ENCODE measurements around the gene STX1B.

STX1B gene

GRCh38 chr16:30961384-30961783 lies 49.1 kb downstream of the STX1B start:
- DNase-seq, result no peak
- Histone ChIP-seq H3K4me1 (ENCODE audit: control extremely low read depth in 1 of 4, control insufficient read depth in 4 of 4, insufficient read depth in 4 of 4, low read length in 3 of 4) (peaks cover 0 to 22% (median 16%) of the 10 kb centered on the region in 4 experiments), H3K27ac (ENCODE audit: insufficient read depth in 1 of 2, low read depth in 1 of 2, low read length in 2 of 2, poor library complexity in 1 of 2, severe bottlenecking in 2 of 2) (no peak overlapping the region), H3K27me3 (replicated peaks in 2 of 5; ENCODE audit: control insufficient read depth in 4 of 5, insufficient read depth in 5 of 5, low read length in 4 of 5) (no peaks in the 10 kb centered on the region), H3K36me3 (ENCODE audit: control insufficient read depth in 4 of 4, insufficient read depth in 4 of 4, low read length in 3 of 4) (peaks cover 22 to 76% (median 52%) of the 10 kb centered on the region in 4 experiments), H3K4me3 (ENCODE audit: control insufficient read depth in 1 of 7, extremely low read depth in 1 of 7, insufficient read depth in 4 of 7, low read depth in 2 of 7, low read length in 6 of 7) (no peak overlapping the region), H3K9me3 (ENCODE audit: control extremely low read depth in 1 of 5, control insufficient read depth in 4 of 5, insufficient read depth in 2 of 5, low read depth in 1 of 5, low read length in 4 of 5) (no peaks in the 10 kb centered on the region)
- ChIA-PET POLR2A (no interaction called here), CTCF (interaction anchor here (0.9 kb wide), 1 partner anchor 21 kb away, joined by 3 read pairs; no protein-coding TSS in a partner anchor)
- WGBS (ENCODE audit: insufficient coverage), result 97% methylated on average over 9 of the region's 11 CpGs

- Histone ChIP-seq H3K4me3 (ENCODE audit: control insufficient read depth in 1 of 7, extremely low read depth in 1 of 7, insufficient read depth in 4 of 7, low read depth in 2 of 7, low read length in 6 of 7) (peak overlapping the region; percentile 73 to 99 (median 91)), H3K27ac (ENCODE audit: insufficient read depth in 1 of 2, low read depth in 1 of 2, low read length in 2 of 2, poor library complexity in 1 of 2, severe bottlenecking in 2 of 2) (peak overlapping the region; percentile 59 to 99), H3K36me3 (ENCODE audit: control insufficient read depth in 4 of 4, insufficient read depth in 4 of 4, low read length in 3 of 4) (peaks cover 18 to 66% (median 41%) of the 10 kb centered on the region in 4 experiments), H3K27me3 (replicated peaks in 2 of 5; ENCODE audit: control insufficient read depth in 4 of 5, insufficient read depth in 5 of 5, low read length in 4 of 5) (no peaks in the 10 kb centered on the region), H3K4me1 (ENCODE audit: control extremely low read depth in 1 of 4, control insufficient read depth in 4 of 4, insufficient read depth in 4 of 4, low read length in 3 of 4) (peaks cover 0 to 29% (median 21%) of the 10 kb centered on the region in 4 experiments), H3K9me3 (ENCODE audit: control extremely low read depth in 1 of 5, control insufficient read depth in 4 of 5, insufficient read depth in 2 of 5, low read depth in 1 of 5, low read length in 4 of 5) (no peaks in the 10 kb centered on the region)
- POLR2A ChIA-PET, result interaction anchor here (0.5 to 1.2 kb wide), 3 partner anchors 9 to 500 kb away, joined by 3 to 4 read pairs (median 3); no protein-coding TSS in a partner anchor
- 31% methylated on average over 27 of the region's 55 CpGs for whole genome bisulfite sequencing (ENCODE audit: insufficient coverage)
- CTCF ChIA-PET, result interaction anchor here (0.6 to 3.0 kb wide), 8 partner anchors 9 to 144 kb away, joined by 3 to 21 read pairs (median 4); partner anchors contain the start of gene HSD3B7
- DNase-seq, result peak; percentile 77 to 78 (median 78)
Observed at GRCh38 chr16:30958175-30959079, 52.0 kb downstream of the STX1B start.

- Histone ChIP-seq H3K27me3 (replicated peaks in 2 of 5; ENCODE audit: control insufficient read depth in 4 of 5, insufficient read depth in 5 of 5, low read length in 4 of 5) (no peaks in the 10 kb centered on the region), H3K9me3 (ENCODE audit: control extremely low read depth in 1 of 5, control insufficient read depth in 4 of 5, insufficient read depth in 2 of 5, low read depth in 1 of 5, low read length in 4 of 5) (no peaks in the 10 kb centered on the region), H3K4me1 (ENCODE audit: control extremely low read depth in 1 of 4, control insufficient read depth in 4 of 4, insufficient read depth in 4 of 4, low read length in 3 of 4) (peaks cover 0 to 36% (median 21%) of the 10 kb centered on the region in 4 experiments), H3K27ac (ENCODE audit: insufficient read depth in 1 of 2, low read depth in 1 of 2, low read length in 2 of 2, poor library complexity in 1 of 2, severe bottlenecking in 2 of 2) (peak within 1 kb of the TSS; percentile 99), H3K36me3 (ENCODE audit: control insufficient read depth in 4 of 4, insufficient read depth in 4 of 4, low read length in 3 of 4) (peaks cover 14 to 64% (median 43%) of the 10 kb centered on the region in 4 experiments), H3K4me3 (ENCODE audit: control insufficient read depth in 1 of 7, extremely low read depth in 1 of 7, insufficient read depth in 4 of 7, low read depth in 2 of 7, low read length in 6 of 7) (peak within 1 kb of the TSS; percentile 73 to 99 (median 91))
- ChIA-PET CTCF (no interaction called here), POLR2A (interaction anchor here (0.5 to 1.2 kb wide), 3 partner anchors 10 to 501 kb away, joined by 3 to 4 read pairs (median 3); no protein-coding TSS in a partner anchor)
- WGBS (ENCODE audit: insufficient coverage), result under 1% methylated on average over 58 of the region's 85 CpGs
- peak; percentile 98 to 99 (median 98) for DNase-seq
Observed at GRCh38 chr16:30957456-30958174, 52.8 kb downstream of the STX1B start, which contains the start of gene SETD1A. Gene SETD1A, plus strand, starts transcription at chr16:30957754. Its CDS starts 978 bp downstream, at chr16:30958732.

- peak; percentile 95 to 97 (median 97) for DNase-seq
- WGBS (ENCODE audit: insufficient coverage), result 32% methylated on average over 42 of the region's 42 CpGs
- CTCF ChIA-PET, result interaction anchor here (1.0 to 5.8 kb wide), 2 partner anchors 17 to 917 kb away, joined by 3 to 50 read pairs; partner anchors contain the start of gene ZNF267
- Histone ChIP-seq H3K36me3 (ENCODE audit: control insufficient read depth in 4 of 4, insufficient read depth in 4 of 4, low read length in 3 of 4) (peaks cover 14 to 59% (median 37%) of the 10 kb centered on the region in 4 experiments), H3K27ac (ENCODE audit: insufficient read depth in 1 of 2, low read depth in 1 of 2, low read length in 2 of 2, poor library complexity in 1 of 2, severe bottlenecking in 2 of 2) (peak overlapping the region; percentile 99), H3K4me3 (ENCODE audit: control insufficient read depth in 1 of 7, extremely low read depth in 1 of 7, insufficient read depth in 4 of 7, low read depth in 2 of 7, low read length in 6 of 7) (peak overlapping the region; percentile 73 to 99 (median 91)), H3K27me3 (replicated peaks in 2 of 5; ENCODE audit: control insufficient read depth in 4 of 5, insufficient read depth in 5 of 5, low read length in 4 of 5) (no peaks in the 10 kb centered on the region), H3K9me3 (ENCODE audit: control extremely low read depth in 1 of 5, control insufficient read depth in 4 of 5, insufficient read depth in 2 of 5, low read depth in 1 of 5, low read length in 4 of 5) (no peaks in the 10 kb centered on the region), H3K4me1 (ENCODE audit: control extremely low read depth in 1 of 4, control insufficient read depth in 4 of 4, insufficient read depth in 4 of 4, low read length in 3 of 4) (peaks cover 0 to 36% (median 21%) of the 10 kb centered on the region in 4 experiments)
- POLR2A ChIA-PET, result interaction anchor here (1.1 to 1.2 kb wide), 2 partner anchors 10 to 501 kb away, joined by 3 to 4 read pairs; no protein-coding TSS in a partner anchor
Observed at GRCh38 chr16:30956601-30957455, 53.6 kb downstream of the STX1B start.

- 99% methylated on average over 7 of the region's 8 CpGs for WGBS (ENCODE audit: insufficient coverage)
- Histone ChIP-seq H3K4me1 (ENCODE audit: control extremely low read depth in 1 of 4, control insufficient read depth in 4 of 4, insufficient read depth in 4 of 4, low read length in 3 of 4) (peaks cover 2 to 49% (median 35%) of the 10 kb centered on the region in 4 experiments), H3K27ac (ENCODE audit: insufficient read depth in 1 of 2, low read depth in 1 of 2, low read length in 2 of 2, poor library complexity in 1 of 2, severe bottlenecking in 2 of 2) (no peak overlapping the region), H3K27me3 (replicated peaks in 2 of 5; ENCODE audit: control insufficient read depth in 4 of 5, insufficient read depth in 5 of 5, low read length in 4 of 5) (no peaks in the 10 kb centered on the region), H3K9me3 (ENCODE audit: control extremely low read depth in 1 of 5, control insufficient read depth in 4 of 5, insufficient read depth in 2 of 5, low read depth in 1 of 5, low read length in 4 of 5) (no peaks in the 10 kb centered on the region), H3K36me3 (ENCODE audit: control insufficient read depth in 4 of 4, insufficient read depth in 4 of 4, low read length in 3 of 4) (peaks cover 4 to 54% (median 25%) of the 10 kb centered on the region in 4 experiments), H3K4me3 (ENCODE audit: control insufficient read depth in 1 of 7, extremely low read depth in 1 of 7, insufficient read depth in 4 of 7, low read depth in 2 of 7, low read length in 6 of 7) (no peak overlapping the region)
- no peak for DNase-seq
- POLR2A ChIA-PET, result no interaction called here
- CTCF ChIA-PET, result interaction anchor here (0.7 to 5.8 kb wide), 11 partner anchors 9 to 431 kb away, joined by 3 to 50 read pairs (median 4); partner anchors contain the start of gene BCKDK
Observed at GRCh38 chr16:30954993-30955392, 55.4 kb downstream of the STX1B start.
